ENCODE results near the gene FOXD1. TPM values are rescaled to one million over a fixed set of nuclear protein-coding genes. Genes with fewer than 3 reads are reported as not detected.
A peak's percentile ranks its signal among the peaks of the same experiment; 100 is the strongest.

FOXD1 gene
- total RNA-seq, 1 donor, result 17.0 TPM

- no peak for TF ChIP-seq CTCF (IDR thresholded peaks at IDR 0.05; ENCODE audit: extremely low read depth, low read depth, low read length)
- Histone ChIP-seq H2AFZ (ENCODE audit: low read length) (no peak overlapping the region), H3K4me2 (ENCODE audit: insufficient read depth, low read length) (peak overlapping the region; percentile 92), H3K27me3 (ENCODE audit: insufficient read depth, low read length) (no peaks in the 10 kb centered on the region), H3K79me2 (ENCODE audit: insufficient read depth, low read length) (peaks cover 25% of the 10 kb centered on the region), H3K4me1 (ENCODE audit: insufficient read depth, low read length) (peaks cover 22% of the 10 kb centered on the region), H3K9me3 (ENCODE audit: low read depth, low read length) (no peaks in the 10 kb centered on the region), H3K4me3 (ENCODE audit: insufficient read depth, low read length) (no peak overlapping the region), H3K27ac (ENCODE audit: low read depth, low read length) (no peak overlapping the region), H3K36me3 (ENCODE audit: insufficient read depth, low read length) (no peaks in the 10 kb centered on the region), H4K20me1 (ENCODE audit: insufficient read depth, low read length) (no peaks in the 10 kb centered on the region)
- DNase-seq (ENCODE audit: insufficient read length, low spot score, missing footprints), result no peak
Measured at GRCh38 chr5:73438645-73439470, 9.7 kb downstream of the FOXD1 start.

- H3K9me3 ChIP-seq (ENCODE audit: low read depth, low read length), result no peaks in the 10 kb centered on the region
- H3K27me3 ChIP-seq (ENCODE audit: insufficient read depth, low read length), result no peaks in the 10 kb centered on the region
- peak overlapping the region; percentile 89 for H2AFZ ChIP-seq (ENCODE audit: low read length)
- H4K20me1 ChIP-seq (ENCODE audit: insufficient read depth, low read length), result no peaks in the 10 kb centered on the region
- peak overlapping the region; percentile 80 for H3K27ac ChIP-seq (ENCODE audit: low read depth, low read length)
- peak overlapping the region; percentile 92 for H3K4me2 ChIP-seq (ENCODE audit: insufficient read depth, low read length)
- H3K79me2 ChIP-seq (ENCODE audit: insufficient read depth, low read length), result peaks cover 20% of the 10 kb centered on the region
- TF ChIP-seq CTCF (IDR thresholded peaks at IDR 0.05; ENCODE audit: extremely low read depth, low read depth, low read length), result peak; percentile 2
- peaks cover 26% of the 10 kb centered on the region for H3K4me1 ChIP-seq (ENCODE audit: insufficient read depth, low read length)
- peak overlapping the region; percentile 71 for H3K4me3 ChIP-seq (ENCODE audit: insufficient read depth, low read length)
- no peak for DNase-seq (ENCODE audit: insufficient read length, low spot score, missing footprints)
- no peaks in the 10 kb centered on the region for H3K36me3 ChIP-seq (ENCODE audit: insufficient read depth, low read length)
Measured at GRCh38 chr5:73437777-73438644, 10.6 kb downstream of the FOXD1 start.

- H3K27me3 ChIP-seq (ENCODE audit: insufficient read depth, low read length), result no peaks in the 10 kb centered on the region
- peaks cover 14% of the 10 kb centered on the region for H3K79me2 ChIP-seq (ENCODE audit: insufficient read depth, low read length)
- H3K36me3 ChIP-seq (ENCODE audit: insufficient read depth, low read length), result no peaks in the 10 kb centered on the region
- peak overlapping the region; percentile 80 for H3K27ac ChIP-seq (ENCODE audit: low read depth, low read length)
- no peaks in the 10 kb centered on the region for H4K20me1 ChIP-seq (ENCODE audit: insufficient read depth, low read length)
- peak; percentile 68 for TF ChIP-seq CTCF (IDR thresholded peaks at IDR 0.05; ENCODE audit: extremely low read depth, low read depth, low read length)
- peak overlapping the region; percentile 71 for H3K4me3 ChIP-seq (ENCODE audit: insufficient read depth, low read length)
- H3K9me3 ChIP-seq (ENCODE audit: low read depth, low read length), result no peaks in the 10 kb centered on the region
- peak overlapping the region; percentile 89 for H2AFZ ChIP-seq (ENCODE audit: low read length)
- peak overlapping the region; percentile 92 for H3K4me2 ChIP-seq (ENCODE audit: insufficient read depth, low read length)
- DNase-seq (ENCODE audit: insufficient read length, low spot score, missing footprints), result peak; percentile 99
- peaks cover 26% of the 10 kb centered on the region for H3K4me1 ChIP-seq (ENCODE audit: insufficient read depth, low read length)
Measured at GRCh38 chr5:73437101-73437776, 11.3 kb downstream of the FOXD1 start.
